H9 (cell line): Measurements from ENCODE around the gene TMEM150B. TPM values are rescaled to one million over a fixed set of nuclear protein-coding genes. Genes with fewer than 3 reads are reported as not detected.

Experiments
- DNase-seq: peaks from one replicate; pipeline ENCODE4 v3.0.0-alpha.2; 2017
- H2AFZ ChIP-seq: one replicate; pipeline ENCODE4 v1.6.1; 2013; ENCODE audit warnings: mild to moderate bottlenecking, low read length, control low read depth, moderate library complexity
- H2AK5ac ChIP-seq: 2 replicates; pipeline ENCODE4 v1.6.1; 2013; ENCODE audit warnings: low read length, control low read depth, mixed read lengths; ENCODE audit not compliant: insufficient read length
- H2BK120ac ChIP-seq: one replicate; pipeline ENCODE4 v1.6.1; 2013; ENCODE audit warnings: low read depth, mild to moderate bottlenecking, low read length, control low read depth, inconsistent platforms; ENCODE audit not compliant: poor library complexity, severe bottlenecking
- H2BK12ac ChIP-seq: 2 replicates; pipeline ENCODE4 v1.6.1; 2013; ENCODE audit warnings: low read length, control low read depth, mixed read lengths, low read depth; ENCODE audit not compliant: insufficient read length
- H2BK15ac ChIP-seq: 2 replicates; pipeline ENCODE4 v1.6.1; 2013; ENCODE audit warnings: low read depth, low read length, control low read depth
- H2BK20ac ChIP-seq: one replicate; pipeline ENCODE4 v1.6.1; 2013; ENCODE audit warnings: low read depth, mild to moderate bottlenecking, low read length, control low read depth, inconsistent platforms; ENCODE audit not compliant: poor library complexity, severe bottlenecking
- H2BK5ac ChIP-seq: 2 replicates; pipeline ENCODE4 v1.6.1; 2013; ENCODE audit warnings: low read length, control low read depth, mixed read lengths; ENCODE audit not compliant: insufficient read length
- H3K14ac ChIP-seq: 2 replicates; pipeline ENCODE4 v1.6.1; 2013; ENCODE audit warnings: low read length, control low read depth; ENCODE audit not compliant: insufficient read depth
- H3K18ac ChIP-seq: 2 replicates; pipeline ENCODE4 v1.6.1; 2013; ENCODE audit warnings: low read depth, mild to moderate bottlenecking, mixed read lengths, low read length, control low read depth; ENCODE audit not compliant: insufficient read length
- H3K23ac ChIP-seq: 2 replicates; pipeline ENCODE4 v1.6.1; 2013; ENCODE audit warnings: low read length, control low read depth, mixed read lengths, low read depth; ENCODE audit not compliant: insufficient read length
- H3K23me2 ChIP-seq: 2 replicates; pipeline ENCODE4 v1.6.1; 2013; ENCODE audit warnings: low read depth, mild to moderate bottlenecking, mixed read lengths, low read length, control low read depth; ENCODE audit not compliant: insufficient read length, poor library complexity, severe bottlenecking
- H3K27ac ChIP-seq: 2 replicates; pipeline ENCODE4 v1.5.1; 2013; ENCODE audit warnings: low read length, control low read depth, mixed read lengths, low read depth; ENCODE audit not compliant: insufficient read length
- H3K27me3 ChIP-seq: 2 replicates; pipeline ENCODE4 v1.6.1; 2013; ENCODE audit warnings: low read length, control low read depth, inconsistent platforms; ENCODE audit not compliant: insufficient read depth
- H3K4ac ChIP-seq: 2 replicates; pipeline ENCODE4 v1.6.1; 2013; ENCODE audit warnings: low read depth, mild to moderate bottlenecking, control low read depth, inconsistent platforms, low read length, moderate library complexity
- H3K4me1 ChIP-seq: 2 replicates; pipeline ENCODE4 v1.6.1; 2013; ENCODE audit warnings: low read length, control low read depth, inconsistent platforms; ENCODE audit not compliant: insufficient read depth
- H3K4me2 ChIP-seq: 2 replicates; pipeline ENCODE4 v1.6.1; 2013; ENCODE audit warnings: low read length, control low read depth, mixed read lengths; ENCODE audit not compliant: insufficient read length, insufficient read depth
- H3K56ac ChIP-seq: 2 replicates; pipeline ENCODE4 v1.6.1; 2013; ENCODE audit warnings: low read depth, mild to moderate bottlenecking, mixed read lengths, low read length, control low read depth; ENCODE audit not compliant: insufficient read length
- H3K79me1 ChIP-seq: 2 replicates; pipeline ENCODE4 v1.6.1; 2013; ENCODE audit warnings: low read depth, mild to moderate bottlenecking, moderate library complexity, low read length, control low read depth, inconsistent platforms; ENCODE audit not compliant: insufficient read depth, poor library complexity, severe bottlenecking
- H3K79me2 ChIP-seq: 2 replicates; pipeline ENCODE4 v1.6.1; 2013; ENCODE audit warnings: low read length, control low read depth, inconsistent platforms; ENCODE audit not compliant: insufficient read depth
- H3K9ac ChIP-seq: 2 replicates; pipeline ENCODE4 v1.6.1; 2013; ENCODE audit warnings: low read length, control low read depth, mixed read lengths; ENCODE audit not compliant: insufficient read length; ENCODE audit errors: extremely low read depth
- H3K9me3 ChIP-seq: one replicate; pipeline ENCODE4 v1.6.1; 2013; ENCODE audit warnings: low read depth, low read length, inconsistent platforms; ENCODE audit not compliant: control insufficient read depth
- H3T11ph ChIP-seq: one replicate; pipeline ENCODE4 v1.6.1; 2013; ENCODE audit warnings: mild to moderate bottlenecking, low read length, control low read depth, inconsistent platforms
- H4K20me1 ChIP-seq: one replicate; pipeline ENCODE4 v1.6.1; 2013; ENCODE audit not compliant: control insufficient read depth, insufficient read length, insufficient read depth
- H4K5ac ChIP-seq: 2 replicates; pipeline ENCODE4 v1.6.1; 2013; ENCODE audit warnings: low read depth, mild to moderate bottlenecking, mixed read lengths, low read length, control low read depth; ENCODE audit not compliant: insufficient read length
- H4K8ac ChIP-seq: replicated peaks from 2 replicates; pipeline ENCODE4 v1.6.1; 2013; ENCODE audit warnings: low read length, control low read depth, mixed read lengths, low read depth; ENCODE audit not compliant: insufficient read length
- H4K91ac ChIP-seq: 2 replicates; pipeline ENCODE4 v1.6.1; 2013; ENCODE audit warnings: low read depth, mild to moderate bottlenecking, moderate library complexity, mixed read lengths, low read length, control low read depth; ENCODE audit not compliant: insufficient read length
- H3K27ac Mint-ChIP-seq, 3 experiments: 2 replicates in 2 of 3; 3 replicates in 1 of 3; pipeline ENCODE4 v1.8.0; 2020 to 2021; ENCODE audit warnings: mixed read lengths in 3 of 3, mild to moderate bottlenecking in 1 of 3, moderate library complexity in 1 of 3
- H3K27me3 Mint-ChIP-seq: 2 replicates; pipeline ENCODE4 v1.8.0; 2021; ENCODE audit warnings: low read depth, mild to moderate bottlenecking, moderate library complexity, mixed read lengths
- H3K36me3 Mint-ChIP-seq, 3 experiments: 2 replicates in 2 of 3; 3 replicates in 1 of 3; pipeline ENCODE4 v1.8.0; 2020 to 2021; ENCODE audit warnings: low read depth in 3 of 3, mixed read lengths in 3 of 3; ENCODE audit not compliant: insufficient read depth in 1 of 3
- H3K4me1 Mint-ChIP-seq, 2 experiments: 2 replicates each; pipeline ENCODE4 v1.8.0; 2020; ENCODE audit warnings: mixed read lengths in 2 of 2
- H3K4me3 Mint-ChIP-seq, 2 experiments: 2 replicates in 1 of 2; 3 replicates in 1 of 2; pipeline ENCODE4 v1.8.0; 2020 to 2021; ENCODE audit warnings: mild to moderate bottlenecking in 2 of 2, mixed read lengths in 2 of 2, moderate library complexity in 1 of 2
- H3K9me3 Mint-ChIP-seq, 2 experiments: 2 replicates in 1 of 2; 3 replicates in 1 of 2; pipeline ENCODE4 v1.8.0; 2020; ENCODE audit warnings: mild to moderate bottlenecking in 2 of 2, mixed read lengths in 2 of 2, moderate library complexity in 1 of 2
- CTCF ChIP-seq: fragments of 200-600 bp; sonication (generic); conservative IDR thresholded peaks from 3 replicates; pipeline ENCODE4 v1.8.0; 2021; ENCODE audit warnings: antibody characterized with exemption, mild to moderate bottlenecking
- WGBS: extraction: QIAGEN DNeasy Blood & Tissue Kit; methylation state at CpG from one replicate; pipeline ENCODE4 v1.1.7; 2013; ENCODE audit warnings: missing lambda C conversion rate, low lambda C conversion rate, mixed read lengths; ENCODE audit not compliant: insufficient read length; ENCODE audit errors: extremely low coverage; 5-methylcytosine and 5-hydroxymethylcytosine counted together
- total RNA-seq: library from RNA; stranded (reverse); gene quantifications from 2 replicates; pipeline ENCODE4 v1.2.1, GENCODE V29; 2021

TMEM150B gene
- total RNA-seq, 1 experiment from 2014 or later = 0.63 TPM

GRCh38 chr19:55352549-55353145 lies 27.5 kb upstream of the TMEM150B start:
- Histone ChIP-seq H3K23ac (no peak overlapping the region), H3K18ac (no peak overlapping the region), H3K4me1 (peaks cover 2% of the 10 kb centered on the region; the same call in 1 of the 2 replicates), H3K4me2 (peak overlapping the region; percentile 65), H4K8ac (no peak overlapping the region), H3K9ac (no peak overlapping the region), H3K23me2 (peaks cover 9% of the 10 kb centered on the region), H2BK20ac (no peak overlapping the region), H2BK120ac (no peak overlapping the region), H3K9me3 (no peaks in the 10 kb centered on the region), H2AK5ac (no peak overlapping the region), H4K5ac (no peak overlapping the region), H3K27me3 (peaks cover 17% of the 10 kb centered on the region; the same call in 1 of the 2 replicates), H3K4ac (no peak overlapping the region), H3T11ph (no peak overlapping the region), H3K14ac (no peak overlapping the region), H4K91ac (no peak overlapping the region), H3K79me2 (no peaks in the 10 kb centered on the region), H2AFZ (no peak overlapping the region), H4K20me1 (no peaks in the 10 kb centered on the region), H2BK15ac (no peak overlapping the region), H2BK5ac (no peak overlapping the region), H3K56ac (no peak overlapping the region), H3K79me1 (no peaks in the 10 kb centered on the region), H3K27ac (no peak overlapping the region), H2BK12ac (no peak overlapping the region)
- H3K9me3 Mint-ChIP-seq = no peaks in the 10 kb centered on the region; a peak in 1 of 5 replicates
- peaks cover 68% of the 10 kb centered on the region for H3K27me3 Mint-ChIP-seq
- WGBS = no CpG with 5 or more reads among the region's 25 CpGs
- peaks cover 62 to 65% of the 10 kb centered on the region in 2 experiments for H3K4me1 Mint-ChIP-seq
- H3K4me3 Mint-ChIP-seq = peak overlapping the region; percentile 60 to 85
- H3K27ac Mint-ChIP-seq = no peak overlapping the region
- H3K36me3 Mint-ChIP-seq = peaks cover 2 to 35% (median 11%) of the 10 kb centered on the region in 3 experiments; a peak in 6 of 7 replicates
- DNase-seq = no peak
- TF ChIP-seq CTCF = no peak
